Activated gamma-delta T cell treated with anti-CD3 and anti-CD28 coated beads, Interleukin-2, amount 50 U/mL, for 16 hours (primary cell): ENCODE results near the gene GALNT9.
"Not testable (repeated sequence)": the region's sequence is repeated elsewhere in the genome, so short reads cannot be mapped to it uniquely, and the experiment has no call there.

Experiments
- DNase-seq: peaks from one replicate; pipeline ENCODE4 v3.0.0-alpha.2; 2020; ENCODE audit warnings: low read depth

The GALNT9 gene

GRCh38 chr12:132358241-132359225 is 29.1 kb upstream of the GALNT9 start:
- DNase-seq, result not testable (repeated sequence)

- no peak for DNase-seq
Measured at GRCh38 chr12:132357623-132358186, 28.3 kb upstream of the GALNT9 start.

GRCh38 chr12:132356691-132357622 is 27.6 kb upstream of the GALNT9 start:
- DNase-seq, result no peak

GRCh38 chr12:132355742-132356681 is 26.6 kb upstream of the GALNT9 start:
- no peak for DNase-seq

- no peak for DNase-seq
Measured at GRCh38 chr12:132354982-132355680, 25.7 kb upstream of the GALNT9 start.

- DNase-seq, result no peak
Measured at GRCh38 chr12:132354211-132354981, 25.0 kb upstream of the GALNT9 start.

- no peak for DNase-seq
Measured at GRCh38 chr12:132353811-132354210, 24.4 kb upstream of the GALNT9 start.

GRCh38 chr12:132352896-132353800 is 23.8 kb upstream of the GALNT9 start:
- no peak for DNase-seq

GRCh38 chr12:132351751-132352495 is 22.5 kb upstream of the GALNT9 start:
- DNase-seq, result no peak

- no peak for DNase-seq
Measured at GRCh38 chr12:132349501-132350131, 20.2 kb upstream of the GALNT9 start.

GRCh38 chr12:132348176-132348575 is 18.8 kb upstream of the GALNT9 start:
- DNase-seq, result no peak

GRCh38 chr12:132347176-132347855 is 17.9 kb upstream of the GALNT9 start:
- no peak for DNase-seq

GRCh38 chr12:132346471-132347175 is 17.2 kb upstream of the GALNT9 start:
- DNase-seq, result no peak

GRCh38 chr12:132345561-132346200 is 16.3 kb upstream of the GALNT9 start:
- DNase-seq, result no peak

GRCh38 chr12:132345126-132345525 is 15.7 kb upstream of the GALNT9 start:
- no peak for DNase-seq

GRCh38 chr12:132344601-132345000 is 15.2 kb upstream of the GALNT9 start:
- DNase-seq, result no peak
